ENCODE data around the gene WNT3A.

Gene WNT3A

DNA sequence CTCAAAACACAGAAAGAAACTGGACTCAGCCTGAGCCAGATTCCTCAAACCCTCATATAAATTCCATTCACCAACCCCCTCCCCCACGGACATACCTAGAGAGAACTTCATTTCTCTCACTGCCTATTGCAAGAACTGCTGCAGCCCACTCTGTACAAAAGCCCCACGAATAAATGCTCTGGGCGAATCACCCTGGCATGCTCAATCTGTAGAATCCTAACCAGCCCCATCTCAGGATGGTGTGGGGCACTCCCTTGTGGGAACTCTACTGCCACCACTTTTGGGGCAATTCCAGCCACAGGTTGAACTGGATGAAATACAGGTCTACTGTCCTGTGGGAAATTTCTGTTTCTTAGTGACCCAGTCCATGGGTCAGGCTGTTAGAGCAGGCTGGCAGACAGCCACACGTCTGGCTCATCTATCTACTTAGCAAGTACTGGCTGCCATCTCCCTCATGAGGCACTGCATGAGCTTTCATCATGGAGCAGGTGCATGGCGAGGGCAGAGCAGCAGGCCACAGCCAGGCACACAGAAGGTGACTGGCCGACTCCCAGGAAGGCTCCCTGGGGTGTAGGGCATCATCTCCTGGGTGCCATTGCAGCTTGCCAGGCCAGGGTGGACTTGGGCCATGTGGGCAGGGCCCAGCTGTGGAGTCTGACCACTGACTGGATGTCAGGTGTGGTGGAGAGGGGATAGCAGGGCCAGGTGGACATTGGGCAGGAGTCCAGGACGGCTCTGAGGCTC is 97.9 kb downstream of the WNT3A start:
- DNase-seq, result no peak

DNA sequence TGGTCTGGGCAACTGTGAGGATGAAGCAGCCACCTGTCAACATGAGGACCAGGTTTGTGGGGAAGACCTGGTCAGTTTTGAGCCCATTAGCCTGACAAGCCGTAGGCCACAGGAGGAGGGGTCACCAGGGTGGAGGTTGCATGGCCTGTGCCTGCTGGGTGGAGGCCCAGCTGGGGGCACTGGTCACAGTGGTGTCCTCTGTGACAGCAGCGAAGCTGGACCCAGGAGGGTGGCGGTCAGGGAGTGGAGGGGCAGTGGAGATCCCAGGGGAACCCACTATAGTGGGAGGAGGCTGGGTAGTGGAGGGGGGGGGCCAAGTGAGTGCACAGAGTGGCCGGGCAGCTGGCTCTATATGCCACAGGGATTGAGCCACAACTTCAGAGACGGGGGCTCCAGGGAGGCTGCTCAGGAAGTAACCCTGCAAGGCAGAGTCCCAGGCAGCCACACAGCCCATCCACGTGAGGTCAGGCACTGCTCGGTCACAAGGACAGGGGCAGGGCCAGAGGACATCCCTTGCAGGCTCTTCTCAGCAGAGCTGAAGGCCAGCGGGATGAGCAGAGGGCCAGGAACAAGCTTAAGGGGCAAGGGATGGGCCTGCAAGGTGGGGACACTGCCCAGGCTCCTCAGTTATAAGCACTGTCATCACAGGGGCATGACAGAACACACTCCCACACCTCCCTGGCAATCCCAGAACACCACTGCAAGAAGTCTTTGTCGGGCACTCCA is 98.6 kb downstream of the WNT3A start:
- no peak for DNase-seq

- DNase-seq, result no peak
Measured at GRCh38 chr1:228105996-228106799, 99.4 kb downstream of the WNT3A start.

- no peak for DNase-seq
Measured at GRCh38 chr1:228106800-228107054, 99.9 kb downstream of the WNT3A start.

GRCh38 chr1:228107636-228108035 is 100.8 kb downstream of the WNT3A start:
- DNase-seq, result no peak

GRCh38 chr1:228108055-228108690 is 101.4 kb downstream of the WNT3A start:
- no peak for DNase-seq

DNA sequence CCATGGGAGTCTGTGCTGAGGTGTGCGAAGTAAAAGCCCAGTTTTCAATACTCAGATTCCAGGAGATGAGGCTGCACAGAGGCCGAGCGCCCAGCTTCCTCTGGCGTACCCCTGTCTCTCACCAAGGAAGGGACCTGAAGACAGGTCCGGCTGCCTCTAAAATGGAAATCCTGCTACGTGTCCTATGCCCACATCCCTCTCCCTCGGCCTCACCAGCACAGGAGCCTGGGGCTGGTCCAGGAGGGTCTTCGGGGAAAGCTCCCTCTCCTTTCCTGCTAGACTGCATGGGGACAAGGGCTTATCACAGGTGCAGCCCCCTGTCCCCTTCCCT is 101.9 kb downstream of the WNT3A start:
- DNase-seq, result no peak

DNA sequence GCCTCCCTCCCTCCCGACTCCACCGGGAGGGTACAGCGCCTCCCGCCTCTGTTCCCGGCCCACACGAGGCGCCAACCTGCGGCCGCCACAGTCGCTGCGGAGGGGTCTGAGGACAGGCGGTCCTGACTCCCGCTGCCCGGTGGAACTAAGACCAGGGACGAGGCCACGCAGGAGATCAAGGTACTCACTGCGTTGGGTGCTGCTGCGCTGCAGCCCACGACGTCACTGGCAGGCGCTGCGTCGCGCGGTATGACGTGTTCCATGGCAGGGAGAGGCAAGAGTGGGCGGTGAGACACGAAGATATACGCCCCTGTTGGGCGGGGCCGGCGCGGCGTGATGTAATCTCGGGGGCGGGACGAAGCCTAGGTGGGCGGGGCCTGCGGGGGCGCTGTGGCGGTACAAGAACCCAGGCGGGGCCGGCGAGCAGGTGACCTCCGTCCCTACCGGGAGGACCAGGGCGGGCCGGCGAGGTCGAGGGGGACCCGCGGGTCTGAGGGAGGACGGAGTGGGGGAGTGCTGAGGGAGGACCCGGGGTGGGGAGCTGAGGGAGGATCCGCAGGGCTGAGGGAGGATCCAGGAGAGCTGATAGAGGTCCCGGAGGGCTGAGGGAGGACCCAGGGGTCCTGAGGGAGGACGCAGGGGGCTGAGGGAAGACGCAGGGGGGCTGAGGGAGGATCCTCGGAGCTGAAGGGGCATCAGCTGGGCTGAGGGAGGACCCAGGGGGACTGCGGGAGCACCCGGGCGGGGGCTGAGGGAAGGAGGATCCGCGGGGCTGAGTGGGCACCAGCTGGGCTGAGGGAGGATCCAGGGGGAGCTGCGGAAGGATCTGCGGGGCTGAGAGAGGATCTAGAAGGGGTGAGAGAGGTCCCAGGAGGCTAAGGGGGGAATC is 102.5 kb downstream of the WNT3A start, which contains the start of gene MRPL55:
TSS of gene MRPL55 (minus strand) at position 227 of the 889 bp plus-strand sequence. CDS start 1,039 bp downstream, outside the sequence.
- DNase-seq, result peak; percentile 97

- DNase-seq, result no peak
Measured at GRCh38 chr1:228109962-228110488, 103.2 kb downstream of the WNT3A start.

DNA sequence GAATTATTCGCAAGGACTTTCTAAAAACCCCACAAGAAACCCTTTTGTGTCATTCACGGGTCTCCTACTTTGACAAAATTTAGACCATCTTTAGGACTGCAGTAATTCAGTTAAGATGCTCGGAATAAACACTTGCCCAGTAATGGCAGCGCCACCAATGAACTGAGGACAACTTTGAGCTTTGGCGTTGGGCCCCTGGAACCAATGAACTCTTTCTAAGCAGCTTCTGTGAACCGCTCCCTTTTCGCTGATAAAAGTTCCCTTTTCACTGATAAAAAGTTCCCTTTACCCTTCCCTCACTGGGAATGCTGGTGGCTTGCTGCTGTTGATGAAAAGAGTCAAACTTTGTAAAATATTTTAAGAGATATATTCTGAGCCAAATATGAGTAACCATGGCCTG is 103.8 kb downstream of the WNT3A start:
- DNase-seq, result no peak

Data from NCI-H1048 (cell line).